SK-N-SH treated with all-trans-retinoic acid at 6 μM for 48 hours (cell line): ENCODE data around the gene CTNNAL1.
"Not testable (repeated sequence)": the region's sequence is repeated elsewhere in the genome, so short reads cannot be mapped to it uniquely, and the experiment has no call there.

Experiments
- ATAC-seq: fragments of 200-7000 bp; cut with Tn5 transposase; 3 replicates; pipeline ENCODE4 v1.9.1; 2020; ENCODE audit warnings: mild to moderate bottlenecking, moderate library complexity
- ARNTL ChIP-seq: fragments of 450-650 bp; formaldehyde crosslinking; IDR thresholded peaks from 2 replicates; pipeline ENCODE4 v1.5.0; 2020; ENCODE audit warnings: low read depth, mild to moderate bottlenecking, moderate library complexity, borderline replicate concordance
- CREB5 ChIP-seq: fragments of 250-450 bp; sonication (Bioruptor Pico); IDR thresholded peaks from 2 replicates; pipeline ENCODE4 v1.5.1; 2020; ENCODE audit warnings: low read depth, mild to moderate bottlenecking, moderate library complexity
- CSDC2 ChIP-seq: fragments of 250-450 bp; sonication (Bioruptor Pico); IDR thresholded peaks from 2 replicates; pipeline ENCODE4 v1.5.0; 2020; ENCODE audit warnings: mild to moderate bottlenecking, moderate library complexity
- GLIS3 ChIP-seq: fragments of 250-450 bp; sonication (Bioruptor Pico); IDR thresholded peaks from 2 replicates; pipeline ENCODE4 v1.5.0; 2020; ENCODE audit warnings: mild to moderate bottlenecking, moderate library complexity
- ISL1 ChIP-seq: fragments of 250-450 bp; sonication (Bioruptor Pico); IDR thresholded peaks from 2 replicates; pipeline ENCODE4 v2.1.2; 2022; ENCODE audit warnings: mild to moderate bottlenecking, moderate library complexity
- PATZ1 ChIP-seq: fragments of 250-450 bp; sonication (Bioruptor Pico); IDR thresholded peaks from 2 replicates; pipeline ENCODE4 v1.8.0; 2020; ENCODE audit warnings: mild to moderate bottlenecking, moderate library complexity, borderline replicate concordance
- PPARA ChIP-seq: fragments of 250-450 bp; sonication (Bioruptor Pico); IDR thresholded peaks from 2 replicates; pipeline ENCODE4 v1.5.0; 2020; ENCODE audit warnings: mild to moderate bottlenecking, borderline replicate concordance
- RARB ChIP-seq: fragments of 250-450 bp; sonication (Bioruptor Pico); IDR thresholded peaks from 2 replicates; pipeline ENCODE4 v1.8.0; 2021; ENCODE audit warnings: mild to moderate bottlenecking, moderate library complexity
- TCF4 ChIP-seq: fragments of 250-450 bp; sonication (Bioruptor Pico); IDR thresholded peaks from 2 replicates; pipeline ENCODE4 v1.8.0; 2021; ENCODE audit warnings: mild to moderate bottlenecking, moderate library complexity, borderline replicate concordance
- TOX ChIP-seq: fragments of 250-450 bp; sonication (Bioruptor Pico); IDR thresholded peaks from 2 replicates; pipeline ENCODE4 v1.8.0; 2021; ENCODE audit warnings: mild to moderate bottlenecking, moderate library complexity, borderline replicate concordance
- ZC3H10 ChIP-seq: fragments of 250-450 bp; sonication (Bioruptor Pico); IDR thresholded peaks from 2 replicates; pipeline ENCODE4 v1.5.1; 2021; ENCODE audit warnings: mild to moderate bottlenecking, moderate library complexity
- ZFP3 ChIP-seq: fragments of 250-450 bp; sonication (Bioruptor Pico); IDR thresholded peaks from 2 replicates; pipeline ENCODE4 v1.5.0; 2020; ENCODE audit warnings: mild to moderate bottlenecking, moderate library complexity
- ZFP30 ChIP-seq: fragments of 450-650 bp; formaldehyde crosslinking; IDR thresholded peaks from 2 replicates; pipeline ENCODE4 v1.5.0; 2022; ENCODE audit warnings: mild to moderate bottlenecking, moderate library complexity
- ZNF565 ChIP-seq: fragments of 450-650 bp; formaldehyde crosslinking; conservative IDR thresholded peaks from 2 replicates; pipeline ENCODE4 v1.5.0; 2020; ENCODE audit warnings: low read depth, mild to moderate bottlenecking, moderate library complexity
- ZNF70 ChIP-seq: fragments of 450-650 bp; formaldehyde crosslinking; IDR thresholded peaks from 2 replicates; pipeline ENCODE4 v1.5.0; 2020; ENCODE audit warnings: mild to moderate bottlenecking, moderate library complexity
- ZNF8 ChIP-seq: fragments of 450-650 bp; formaldehyde crosslinking; IDR thresholded peaks from 2 replicates; pipeline ENCODE4 v1.5.0; 2020; ENCODE audit warnings: mild to moderate bottlenecking, moderate library complexity
- TF ChIP-seq, protein P1 (sequence below): fragments of 250-450 bp; sonication (Bioruptor Pico); IDR thresholded peaks from 2 replicates; pipeline ENCODE4 v1.5.1; 2021; ENCODE audit warnings: mild to moderate bottlenecking, moderate library complexity
- TF ChIP-seq, protein P2 (sequence below): fragments of 250-450 bp; sonication (Bioruptor Pico); IDR thresholded peaks from 2 replicates; pipeline ENCODE4 v1.8.0; 2021; ENCODE audit warnings: low read depth, mild to moderate bottlenecking, moderate library complexity, borderline replicate concordance

Gene CTNNAL1

GRCh38 chr9:108903420-108904103, 109.7 kb downstream of the CTNNAL1 start (continued):
- TF ChIP-seq, protein P1, sequence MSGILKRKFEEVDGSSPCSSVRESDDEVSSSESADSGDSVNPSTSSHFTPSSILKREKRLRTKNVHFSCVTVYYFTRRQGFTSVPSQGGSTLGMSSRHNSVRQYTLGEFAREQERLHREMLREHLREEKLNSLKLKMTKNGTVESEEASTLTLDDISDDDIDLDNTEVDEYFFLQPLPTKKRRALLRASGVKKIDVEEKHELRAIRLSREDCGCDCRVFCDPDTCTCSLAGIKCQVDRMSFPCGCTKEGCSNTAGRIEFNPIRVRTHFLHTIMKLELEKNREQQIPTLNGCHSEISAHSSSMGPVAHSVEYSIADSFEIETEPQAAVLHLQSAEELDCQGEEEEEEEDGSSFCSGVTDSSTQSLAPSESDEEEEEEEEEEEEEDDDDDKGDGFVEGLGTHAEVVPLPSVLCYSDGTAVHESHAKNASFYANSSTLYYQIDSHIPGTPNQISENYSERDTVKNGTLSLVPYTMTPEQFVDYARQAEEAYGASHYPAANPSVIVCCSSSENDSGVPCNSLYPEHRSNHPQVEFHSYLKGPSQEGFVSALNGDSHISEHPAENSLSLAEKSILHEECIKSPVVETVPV = no peak
- TF ChIP-seq ZNF565 (CRISPR knock-in tag) = no peak
- no peak for TF ChIP-seq ISL1 (CRISPR knock-in tag)
- TF ChIP-seq CSDC2 (CRISPR knock-in tag) = no peak
- TF ChIP-seq ZNF70 (CRISPR knock-in tag) = no peak
- no peak for TF ChIP-seq ZNF8 (CRISPR knock-in tag)

- no peak for TF ChIP-seq TOX (CRISPR knock-in tag)
- no peak for TF ChIP-seq ARNTL (CRISPR knock-in tag)
- TF ChIP-seq PPARA (CRISPR knock-in tag) = no peak
- TF ChIP-seq, protein P2, sequence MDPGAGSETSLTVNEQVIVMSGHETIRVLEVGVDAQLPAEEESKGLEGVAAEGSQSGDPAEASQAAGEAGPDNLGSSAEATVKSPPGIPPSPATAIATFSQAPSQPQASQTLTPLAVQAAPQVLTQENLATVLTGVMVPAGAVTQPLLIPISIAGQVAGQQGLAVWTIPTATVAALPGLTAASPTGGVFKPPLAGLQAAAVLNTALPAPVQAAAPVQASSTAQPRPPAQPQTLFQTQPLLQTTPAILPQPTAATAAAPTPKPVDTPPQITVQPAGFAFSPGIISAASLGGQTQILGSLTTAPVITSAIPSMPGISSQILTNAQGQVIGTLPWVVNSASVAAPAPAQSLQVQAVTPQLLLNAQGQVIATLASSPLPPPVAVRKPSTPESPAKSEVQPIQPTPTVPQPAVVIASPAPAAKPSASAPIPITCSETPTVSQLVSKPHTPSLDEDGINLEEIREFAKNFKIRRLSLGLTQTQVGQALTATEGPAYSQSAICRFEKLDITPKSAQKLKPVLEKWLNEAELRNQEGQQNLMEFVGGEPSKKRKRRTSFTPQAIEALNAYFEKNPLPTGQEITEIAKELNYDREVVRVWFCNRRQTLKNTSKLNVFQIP = no peak
- no peak for TF ChIP-seq RARB
- TF ChIP-seq ZC3H10 (CRISPR knock-in tag) = no peak
- TF ChIP-seq ZFP3 (CRISPR knock-in tag) = no peak
- TF ChIP-seq PATZ1 = no peak
- TF ChIP-seq ZNF70 (CRISPR knock-in tag) = no peak
- TF ChIP-seq CREB5 (CRISPR knock-in tag) = no peak
- TF ChIP-seq ZFP30 (CRISPR knock-in tag) = no peak
Measured at GRCh38 chr9:108900176-108900575, 113.1 kb downstream of the CTNNAL1 start.

DNA sequence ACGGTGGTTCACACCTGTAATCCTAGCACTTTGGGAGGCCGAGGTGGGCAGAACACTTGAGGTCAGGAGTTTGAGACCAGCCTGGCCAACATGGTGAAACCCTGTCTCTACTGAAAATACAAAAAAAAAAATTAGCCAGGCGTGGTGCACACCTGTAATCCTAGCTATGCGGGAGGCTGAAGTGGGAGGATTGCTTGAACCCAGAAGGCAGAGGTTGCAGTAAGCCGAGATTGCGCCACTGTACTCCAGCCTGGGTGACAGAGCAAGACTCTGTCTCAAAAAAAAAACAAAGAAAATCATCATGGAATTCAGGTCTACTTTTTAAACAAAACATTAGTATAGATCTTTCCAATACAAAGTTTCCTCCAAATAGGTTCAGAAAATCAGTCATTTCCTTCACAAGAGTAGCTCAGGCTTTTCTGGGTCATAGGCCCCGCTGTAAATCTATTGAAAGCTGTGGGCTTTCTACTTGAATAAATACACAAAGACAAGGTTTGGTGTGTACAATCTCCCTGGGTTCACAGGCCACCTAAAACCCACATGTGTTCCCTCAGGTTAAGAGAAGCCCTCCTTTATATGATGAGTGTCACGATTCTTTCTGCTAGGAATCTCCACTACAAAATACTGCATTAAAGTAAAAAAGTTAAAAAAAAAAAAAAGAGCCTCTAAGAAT, 114.1 kb downstream of the CTNNAL1 start:
- not testable (repeated sequence) for ATAC-seq

More at GRCh38 chr9:108900176-108900575, 113.1 kb downstream of the CTNNAL1 start:
- ATAC-seq = no peak

- ATAC-seq = no peak
- TF ChIP-seq, protein P1 = no peak
- TF ChIP-seq GLIS3 (CRISPR knock-in tag) = no peak
- TF ChIP-seq PATZ1 = no peak
- TF ChIP-seq TOX (CRISPR knock-in tag) = no peak
- TF ChIP-seq TCF4 = no peak
- no peak for TF ChIP-seq CSDC2 (CRISPR knock-in tag)
- TF ChIP-seq, protein P2 = no peak
- TF ChIP-seq ZFP3 (CRISPR knock-in tag) = no peak
- no peak for TF ChIP-seq RARB
- TF ChIP-seq CREB5 (CRISPR knock-in tag) = no peak
Measured at GRCh38 chr9:108897324-108898096, 115.8 kb downstream of the CTNNAL1 start.
